Right ventricle myocardium superior (tissue), 1 donor: ENCODE measurements around the gene MRC1. TPM values are rescaled to one million over a fixed set of nuclear protein-coding genes. Genes with fewer than 3 reads are reported as not detected.

Experiments
- ATAC-seq: fragments of 200-7000 bp; cut with Tn5 transposase; one replicate; pipeline ENCODE4 v1.9.1; 2020; ENCODE audit warnings: mild to moderate bottlenecking; ENCODE audit not compliant: poor library complexity
- DNase-seq: peaks from one replicate; pipeline ENCODE4 v3.0.0-alpha.2; 2020
- intact Hi-C: fragments of 100-400 bp; cut with DNase I; formaldehyde crosslinking; loops from one replicate; pipeline ENCODE4 v1.11.2; 2022
- long read RNA-seq: library from polyadenylated mRNA; unstranded; transcript quantifications from one replicate; pipeline ENCODE4 v2.0.0, GENCODE V29; 2021
- total RNA-seq: library from RNA; stranded (reverse); fragmentation: NEBNext Ultra II Directional; extraction: Animal tissue kit (Norgen Biotek cat#: 25700); gene quantifications from one replicate; pipeline ENCODE4 v1.2.1, GENCODE V29; 2021
- donor health status: DM: no; HTN: yes; CAD: no; lungs with severe emphysema.

MRC1 gene
- total RNA-seq: 27.0 TPM
- long read RNA-seq, full-length matches to known transcripts: 7 of 11 reads
- long read RNA-seq, partial matches to known transcripts: 3 of 11 reads
- long read RNA-seq, other reads (novel, unspliced or antisense): 1 of 11 reads

DNA sequence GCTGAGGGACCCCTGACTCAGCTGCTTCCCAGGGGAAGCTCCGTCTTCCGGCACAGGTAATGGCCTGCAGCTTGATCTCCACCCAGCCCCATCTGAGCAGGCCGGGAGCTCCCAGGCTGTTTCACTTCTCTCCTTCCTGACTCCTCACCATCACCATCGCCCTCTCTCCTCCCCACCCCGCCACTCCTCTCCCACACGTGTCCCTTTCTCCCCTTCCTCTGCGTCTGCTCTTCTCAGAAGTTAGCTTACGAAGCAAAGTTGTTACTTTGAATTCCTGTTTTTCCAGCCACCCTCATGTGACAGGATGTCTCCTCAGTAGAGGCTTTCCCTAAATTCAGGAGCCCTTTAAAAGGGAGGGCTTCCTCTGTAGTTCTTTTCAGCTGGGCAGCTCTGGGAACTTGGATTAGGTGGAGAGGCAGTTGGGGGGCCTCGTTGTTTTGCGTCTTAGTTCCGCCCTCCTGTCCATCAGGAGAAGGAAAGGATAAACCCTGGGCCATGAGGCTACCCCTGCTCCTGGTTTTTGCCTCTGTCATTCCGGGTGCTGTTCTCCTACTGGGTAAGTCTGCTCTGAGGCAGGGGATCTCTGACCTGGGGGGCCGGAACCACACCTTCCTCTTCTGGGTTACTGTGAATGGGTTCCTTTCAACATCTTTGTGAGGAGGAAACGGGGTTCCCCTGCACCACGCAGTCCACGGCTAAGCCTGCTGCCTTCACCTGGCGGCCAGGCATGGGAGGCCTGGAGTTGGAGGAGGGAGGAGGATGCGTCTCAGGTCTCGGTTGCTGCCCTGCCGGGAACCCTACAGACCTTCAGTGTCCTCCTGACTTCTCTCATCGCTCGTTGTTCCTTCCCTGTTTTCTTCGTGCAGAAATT is at the start of gene MRC1:
Gene MRC1 (plus strand): TSS at position 378 of the 871 bp plus-strand sequence. CDS start 118 bp downstream, at position 496.
- peak; percentile 57 for DNase-seq
- intact Hi-C loops: no loop called here
- ATAC-seq: peak; percentile 68

DNA sequence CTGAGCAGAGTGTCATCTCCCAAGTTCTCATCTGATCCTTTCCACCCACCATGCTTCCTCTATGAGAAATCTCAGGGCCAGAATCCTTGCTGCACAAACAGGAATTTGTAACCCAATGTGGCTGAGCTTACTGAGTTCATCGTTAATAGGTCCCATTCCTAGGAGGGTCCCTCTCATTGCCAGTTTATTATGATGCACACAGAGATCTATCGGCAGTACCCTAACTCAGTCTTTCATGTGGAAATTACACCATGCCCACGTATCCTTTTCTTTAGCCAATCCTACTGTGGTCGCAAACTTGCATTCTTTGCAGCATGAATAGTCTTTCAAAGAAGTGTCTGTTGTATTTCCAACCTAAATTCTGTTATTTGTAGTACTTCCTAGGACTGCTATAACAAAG is 45.0 kb upstream of the MRC1 start:
- intact Hi-C loops: no loop called here
- ATAC-seq (no peak), DNase-seq (no peak)

DNA sequence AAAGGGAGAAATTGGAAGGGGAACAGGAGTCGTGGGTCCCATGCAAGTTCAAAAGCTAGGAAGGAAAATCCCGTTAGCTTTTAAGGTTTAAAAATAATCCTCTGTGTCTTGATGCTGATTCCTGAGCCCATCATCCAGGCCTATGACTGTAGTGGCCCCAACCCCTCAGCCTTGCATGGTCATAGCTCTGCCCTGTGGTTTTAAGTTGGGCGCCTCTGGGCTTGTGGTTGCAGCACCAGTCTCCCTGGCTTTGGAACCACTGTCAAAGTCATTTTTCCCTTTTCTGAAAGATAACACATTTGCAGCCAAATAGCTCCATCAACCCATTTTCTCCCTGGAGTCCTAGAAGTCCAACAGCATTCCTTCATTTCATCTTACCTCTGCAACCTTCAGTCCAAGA is 43.5 kb upstream of the MRC1 start:
- DNase-seq: no peak

DNA sequence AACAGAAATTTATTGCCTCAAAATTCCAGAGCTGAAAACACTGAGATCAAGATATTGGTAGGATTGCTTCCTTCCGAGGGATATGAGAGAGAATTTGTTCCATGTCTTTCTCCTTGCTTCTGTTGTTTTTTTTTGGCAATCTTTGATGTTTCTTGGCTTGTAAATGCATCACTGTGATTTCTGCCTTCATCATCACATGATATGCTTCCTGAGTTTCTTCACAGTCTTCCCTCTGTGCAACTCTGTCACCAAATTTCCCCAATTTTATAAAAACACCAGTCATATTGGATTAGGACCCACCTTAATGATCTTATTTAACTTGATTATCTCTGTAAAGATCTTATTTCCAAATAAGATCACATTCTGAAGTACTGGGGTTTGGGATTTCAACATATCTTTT is 42.4 kb upstream of the MRC1 start:
- intact Hi-C loops: no loop called here
- ATAC-seq: no peak
- DNase-seq: no peak

More for the DNA sequence above, 43.5 kb upstream of the MRC1 start:
- intact Hi-C loops: no loop called here
- no peak for ATAC-seq

DNA sequence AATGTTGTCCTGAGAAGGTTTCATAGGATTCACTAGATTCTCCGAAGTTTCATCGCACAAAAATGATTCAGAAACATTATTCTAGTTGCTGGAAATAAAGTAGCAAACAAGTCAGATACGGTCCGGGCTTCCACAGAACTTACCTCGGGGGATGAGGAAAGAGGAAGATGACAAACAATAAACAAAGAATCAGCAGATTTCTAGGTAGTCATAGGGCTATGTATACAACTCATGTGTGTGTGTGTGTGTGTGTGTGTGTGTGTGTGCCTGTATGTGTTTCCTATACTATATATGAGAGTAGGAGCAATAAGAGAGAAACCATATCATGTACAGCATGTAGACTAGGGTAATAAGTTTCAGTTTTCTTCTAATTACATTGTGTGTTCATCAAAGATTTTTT is 40.7 kb upstream of the MRC1 start:
- intact Hi-C loops: no loop called here
- ATAC-seq (no peak), DNase-seq (no peak)

DNA sequence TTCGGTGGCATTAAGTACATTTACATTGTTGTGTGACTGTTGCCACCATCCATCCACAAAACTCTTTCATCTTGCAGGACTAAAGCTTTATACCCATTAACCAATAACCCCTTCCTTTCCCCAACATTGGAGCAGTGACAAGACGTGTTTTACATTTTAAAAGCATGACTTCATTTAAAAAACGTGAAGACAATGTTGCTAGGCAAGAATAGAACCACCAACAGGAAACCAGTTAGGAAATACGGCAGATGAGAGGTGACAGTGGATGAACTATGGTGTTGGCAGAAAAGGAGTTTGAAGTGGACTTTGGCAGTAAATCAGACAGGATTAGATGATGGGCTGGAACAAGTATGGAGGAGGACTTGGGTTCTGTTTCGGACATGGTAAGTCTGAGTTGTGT is 40.2 kb upstream of the MRC1 start:
- intact Hi-C loops: no loop called here
- DNase-seq (no peak), ATAC-seq (no peak)

DNA sequence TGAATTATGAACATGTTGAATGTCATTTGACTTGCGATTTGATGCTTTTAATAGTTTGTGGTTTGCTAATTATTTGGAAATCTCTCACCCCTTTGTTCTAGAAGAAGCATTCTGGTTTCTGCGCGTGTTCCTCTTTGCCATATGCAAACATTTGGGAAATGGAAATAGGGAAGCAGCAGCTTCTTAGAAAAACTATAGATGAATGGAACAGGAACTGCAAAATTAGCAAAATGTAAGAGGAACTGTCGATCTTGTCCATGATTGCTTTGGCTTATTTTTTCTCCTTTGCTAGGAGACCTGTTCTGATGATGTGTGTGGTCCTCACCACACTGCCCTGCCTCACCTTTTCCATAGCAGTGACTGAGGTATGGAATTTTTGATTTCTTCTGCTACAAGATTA is 38.1 kb upstream of the MRC1 start:
- intact Hi-C loops: no loop called here
- DNase-seq (no peak), ATAC-seq (peak; percentile 31)

DNA sequence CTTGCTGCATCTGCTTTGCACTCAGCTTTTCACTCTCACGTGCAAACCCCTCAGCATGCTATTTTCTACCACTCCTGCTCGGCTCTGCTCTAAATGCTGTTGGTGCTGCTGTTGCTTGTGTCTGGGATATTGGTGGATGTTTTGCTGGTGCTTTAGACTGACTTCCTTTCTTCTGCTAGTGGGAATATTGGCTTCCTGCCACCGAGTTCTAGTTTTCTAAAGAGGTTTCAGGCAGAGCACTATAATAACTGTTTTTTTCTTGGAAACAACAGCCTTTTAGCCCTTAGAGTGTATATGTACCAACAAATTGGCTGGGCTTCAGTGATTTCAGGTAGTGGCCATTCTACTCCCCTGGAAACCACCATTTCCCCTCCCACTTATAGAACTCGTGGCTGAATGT is 29.4 kb upstream of the MRC1 start:
- intact Hi-C loops: no loop called here
- no peak for ATAC-seq
- DNase-seq: no peak

DNA sequence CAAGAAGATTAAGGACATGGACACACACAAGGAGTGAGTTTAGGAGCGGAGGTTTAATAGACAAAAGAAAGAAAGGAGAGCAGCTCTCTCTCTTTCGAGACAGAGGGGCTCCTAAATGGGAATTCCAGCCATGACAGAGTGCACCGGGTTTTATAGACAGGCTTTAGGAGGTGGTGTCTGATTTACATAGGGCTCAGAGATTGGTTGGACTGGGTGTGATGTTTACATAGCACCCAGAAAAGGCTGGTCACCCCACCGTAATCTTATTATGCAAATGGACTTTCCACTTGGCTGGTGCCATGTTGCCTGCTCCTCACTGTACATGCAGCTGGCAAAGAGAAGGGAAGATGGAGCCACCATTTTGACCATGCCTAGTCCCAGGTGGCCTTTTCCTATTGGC is 28.4 kb upstream of the MRC1 start:
- intact Hi-C loops: no loop called here
- DNase-seq (no peak), ATAC-seq (no peak)

DNA sequence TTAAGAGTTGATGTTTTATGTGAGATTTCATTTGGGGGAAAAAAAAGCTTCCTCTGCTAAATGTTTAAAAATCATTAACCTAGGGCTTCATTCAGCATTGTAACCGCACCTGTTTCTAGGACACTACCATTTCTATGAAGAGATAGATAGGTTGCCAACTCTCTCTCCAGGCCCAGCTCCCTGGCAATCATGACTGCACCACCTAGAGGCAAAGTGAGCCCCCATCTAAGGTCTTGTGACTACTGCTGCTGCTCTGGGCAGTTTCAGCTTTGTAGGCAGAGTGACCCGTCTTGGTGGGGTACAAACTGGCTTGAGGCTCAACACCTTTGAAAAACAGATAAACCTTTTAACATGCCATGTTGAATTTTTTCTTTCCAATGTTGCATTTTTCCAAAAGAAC is 27.3 kb upstream of the MRC1 start:
- DNase-seq (no peak), ATAC-seq (no peak)
- intact Hi-C loops: no loop called here

DNA sequence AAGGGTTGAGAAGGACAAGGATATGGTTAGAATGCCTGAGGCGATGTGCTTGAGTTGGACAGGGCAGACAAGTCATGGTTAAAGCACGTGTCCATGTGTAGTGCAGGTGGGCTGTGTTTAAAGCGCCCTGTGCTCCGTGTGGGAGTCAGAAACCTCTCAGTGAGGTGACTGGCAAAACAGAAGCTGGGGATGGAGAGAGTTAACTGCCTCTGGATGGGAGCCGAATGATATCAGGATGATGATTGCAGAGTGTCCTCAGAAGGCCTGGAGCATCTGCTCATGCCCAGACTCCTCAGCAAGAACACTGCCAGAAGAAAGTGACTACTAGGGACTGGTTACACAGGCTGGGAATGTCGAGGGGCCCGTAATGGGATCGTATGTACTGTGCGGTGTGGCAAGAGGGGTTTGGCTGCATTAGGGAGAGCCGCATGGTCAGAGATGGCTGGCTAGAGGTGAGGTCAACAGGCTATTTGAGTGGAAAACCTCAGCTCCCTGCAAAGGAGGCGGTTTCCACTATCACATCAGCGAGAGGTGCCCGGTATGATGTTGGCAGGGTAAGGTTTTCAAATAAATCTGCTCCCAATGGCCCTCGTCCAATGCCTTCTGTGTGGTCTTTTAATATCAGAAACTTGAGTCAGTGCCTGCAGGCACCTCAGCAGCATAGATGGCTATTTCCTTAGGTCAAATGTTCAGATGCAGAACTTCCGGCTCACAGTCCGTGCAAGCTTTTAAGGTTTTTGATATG is 26.1 kb upstream of the MRC1 start:
- intact Hi-C loops: no loop called here
- peak; percentile 54 for ATAC-seq
- DNase-seq: no peak

DNA sequence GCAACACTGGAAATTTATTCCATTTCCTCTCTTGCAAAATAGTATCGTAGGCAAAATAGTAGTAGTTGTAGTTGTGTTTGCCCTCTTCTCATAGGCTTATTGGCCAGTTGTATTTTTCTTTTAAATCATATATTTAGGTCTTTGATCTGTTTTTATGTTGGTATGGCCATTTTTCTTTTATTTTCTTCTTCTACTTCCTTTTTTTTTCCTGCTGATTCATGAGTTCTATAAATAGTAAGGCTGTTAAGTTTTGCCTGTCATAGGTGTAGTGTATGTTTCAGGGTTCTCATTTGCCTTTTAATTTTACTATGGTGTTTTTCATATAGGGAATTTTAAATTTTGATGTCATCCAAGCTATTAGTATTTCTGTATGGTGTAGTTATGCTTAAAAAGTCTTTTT is 25.4 kb upstream of the MRC1 start:
- ATAC-seq (no peak), DNase-seq (no peak)
- intact Hi-C loops: no loop called here

DNA sequence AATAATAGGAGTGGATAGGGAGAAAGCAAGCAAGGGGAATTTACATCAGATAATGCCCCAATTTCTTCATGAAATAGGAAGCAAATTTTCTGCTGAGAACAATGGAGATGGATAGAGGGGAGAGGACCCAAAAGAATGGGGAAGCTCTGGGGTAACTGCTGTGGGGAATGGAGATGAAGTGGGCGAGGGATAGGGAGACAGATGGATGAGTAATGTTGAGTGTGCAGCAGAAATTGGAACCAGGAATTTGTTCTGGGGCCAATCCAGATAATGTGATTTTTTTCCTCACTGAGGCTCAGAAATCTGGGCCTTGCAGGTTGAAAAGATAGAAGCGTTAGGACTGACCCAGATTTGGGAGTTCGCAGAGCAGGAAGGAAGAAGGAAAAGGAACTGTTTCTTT is 24.5 kb upstream of the MRC1 start:
- intact Hi-C loops: no loop called here
- peak; percentile 30 for ATAC-seq
- DNase-seq: no peak

DNA sequence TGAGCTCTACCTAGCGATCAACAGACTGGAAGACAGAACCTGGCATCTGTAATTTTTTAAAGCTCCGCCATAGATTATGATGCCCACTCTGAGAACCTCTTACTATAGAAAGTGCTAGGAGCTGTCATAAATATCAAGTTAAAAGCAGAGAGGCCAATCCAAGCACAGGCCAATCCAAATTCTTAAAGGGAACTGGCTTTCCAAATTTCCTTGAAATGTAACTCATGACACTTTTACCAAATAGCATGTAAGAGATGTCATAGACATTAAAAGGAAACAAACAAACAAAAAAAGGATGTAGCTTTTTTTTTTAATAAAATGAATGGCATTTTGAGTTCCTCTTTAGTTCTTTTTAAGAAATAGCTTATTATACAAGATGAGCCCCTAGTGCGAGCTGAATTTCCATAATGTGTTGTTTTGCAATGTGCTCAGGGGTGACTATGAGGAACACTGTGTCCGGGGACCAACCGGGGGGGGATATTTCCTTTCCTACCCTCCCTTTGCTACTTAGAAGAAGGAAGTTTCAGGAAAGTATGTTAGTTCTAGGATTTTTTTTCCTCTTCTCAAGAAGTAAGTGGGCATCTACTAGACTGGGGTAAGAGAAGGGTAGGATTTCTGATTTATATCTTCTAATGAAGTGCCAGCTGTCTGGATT is 23.7 kb upstream of the MRC1 start:
- DNase-seq (no peak), ATAC-seq (peak; percentile 64)
- intact Hi-C loops: no loop called here

DNA sequence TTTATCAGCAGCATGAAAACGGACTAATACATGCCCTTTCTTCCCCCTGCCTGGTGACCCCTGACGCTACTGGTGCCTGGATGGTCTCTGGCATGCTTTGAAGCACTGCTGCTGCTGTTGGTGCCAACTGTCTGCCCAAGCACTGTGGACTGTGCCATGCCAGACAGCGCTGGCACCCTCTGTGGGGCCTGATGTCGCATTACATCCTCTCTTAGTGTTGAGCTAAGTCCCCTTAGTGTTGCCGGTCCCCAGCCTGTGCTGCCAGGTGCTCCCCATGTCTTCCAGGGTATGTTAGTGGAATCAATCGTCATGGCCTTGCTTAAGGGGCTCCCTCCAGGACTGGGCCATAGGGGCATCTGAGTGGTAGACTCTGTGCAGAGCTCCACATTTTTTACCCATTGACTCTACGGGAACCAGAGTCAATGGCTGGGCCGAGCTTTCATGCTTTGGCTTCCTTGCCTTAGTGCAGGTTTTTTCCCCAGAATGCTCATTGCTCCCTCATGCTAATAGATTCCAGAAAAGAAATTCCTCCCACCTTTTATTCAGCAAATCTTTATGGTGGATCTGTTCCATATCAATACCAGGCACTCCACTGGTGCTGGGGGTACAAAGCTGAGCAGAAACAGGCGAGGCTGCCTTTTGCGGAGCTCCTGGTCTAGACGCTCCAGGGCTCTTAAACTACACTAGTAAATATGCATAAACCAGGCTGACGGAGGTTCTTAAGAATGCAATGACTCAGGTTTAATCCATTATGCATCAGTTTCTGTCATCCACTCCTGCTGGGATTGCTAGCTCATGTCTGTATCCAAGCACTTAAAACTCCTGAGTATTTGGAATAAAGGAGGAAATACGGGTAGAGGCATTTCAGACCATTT is 21.8 kb upstream of the MRC1 start:
- intact Hi-C loops: no loop called here
- ATAC-seq (no peak), DNase-seq (no peak)

DNA sequence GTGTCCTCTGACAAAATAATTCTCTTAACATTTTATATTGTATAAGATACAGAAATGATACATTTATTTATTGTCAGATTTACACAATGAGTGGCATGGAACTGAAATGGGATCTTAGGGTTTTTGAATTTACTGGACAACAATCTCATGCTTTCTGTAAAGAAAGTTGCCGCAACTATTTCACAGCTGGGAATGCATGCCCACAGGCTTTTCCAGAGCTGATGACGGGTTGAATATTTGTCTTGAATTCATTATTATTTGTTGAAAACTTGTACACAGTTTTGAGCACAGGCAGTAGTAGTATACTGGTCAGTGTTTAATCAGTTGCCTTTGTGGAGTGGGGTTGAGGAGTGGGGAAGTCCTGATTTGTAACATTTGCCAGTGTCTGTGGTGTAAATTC is 20.5 kb upstream of the MRC1 start:
- intact Hi-C loops: no loop called here
- ATAC-seq: no peak
- DNase-seq: no peak

DNA sequence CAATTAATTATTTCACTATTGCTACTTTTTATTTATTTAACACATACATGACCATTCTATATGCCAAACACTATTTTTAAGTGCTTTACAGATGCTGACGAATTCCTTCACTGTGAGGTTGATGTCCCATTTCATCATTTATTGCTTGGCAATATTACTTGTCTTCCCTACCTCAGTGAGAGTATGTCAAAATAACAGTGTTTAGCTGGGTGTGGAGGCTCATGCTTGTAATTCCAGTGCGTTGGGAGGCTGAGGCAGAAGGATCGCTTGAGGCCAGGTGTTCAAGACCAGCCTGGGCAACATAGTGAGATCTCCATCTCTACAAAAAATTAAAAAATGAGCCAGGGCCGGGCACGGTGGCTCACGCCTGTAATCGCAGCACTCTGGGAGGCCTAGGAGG is 19.8 kb upstream of the MRC1 start:
- ATAC-seq: no peak

DNA sequence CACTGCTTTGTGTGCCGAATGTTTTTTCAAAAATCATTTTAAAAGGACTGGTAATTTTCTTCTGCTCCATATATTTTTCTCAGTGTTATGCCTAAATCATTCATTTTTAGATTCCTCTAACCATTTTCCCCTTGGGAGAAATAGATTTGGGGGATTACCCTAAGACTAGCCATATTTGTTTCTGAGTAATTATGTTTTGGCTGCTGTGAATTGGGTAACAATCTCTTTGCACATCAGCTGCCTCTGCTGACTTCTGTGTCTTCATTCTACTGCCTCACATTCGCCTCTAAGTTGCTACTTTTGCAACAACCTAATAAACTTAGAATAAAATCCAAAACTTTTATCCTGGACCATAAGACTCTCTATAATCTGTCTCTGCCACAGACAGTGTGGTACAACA is 18.5 kb upstream of the MRC1 start:
- ATAC-seq (no peak), DNase-seq (no peak)
- intact Hi-C loops: no loop called here

More for the DNA sequence above, 19.8 kb upstream of the MRC1 start:
- intact Hi-C loops: no loop called here
- no peak for DNase-seq

DNA sequence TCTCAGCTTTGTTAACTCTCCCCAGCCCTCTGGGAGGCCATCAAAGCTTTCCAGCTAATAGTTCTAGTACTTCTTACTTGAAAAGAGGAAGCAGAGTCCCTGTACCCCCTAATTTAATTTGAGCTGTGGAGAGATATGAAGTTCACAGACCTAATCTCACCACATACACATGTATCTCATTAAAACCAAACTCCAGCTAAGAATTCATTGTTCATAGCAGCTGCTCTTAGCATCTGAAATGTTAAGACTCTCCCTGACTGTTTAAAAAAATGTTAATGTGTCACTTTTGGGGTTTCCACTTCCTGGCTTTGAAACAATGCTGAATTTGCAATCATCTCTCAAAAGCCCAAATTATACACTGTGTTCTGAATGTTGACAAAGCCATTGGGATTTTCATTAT is 16.2 kb upstream of the MRC1 start:
- intact Hi-C loops: no loop called here
- ATAC-seq (peak; percentile 15), DNase-seq (no peak)
